ENCODE results near the gene OR51B5.
"Not testable (repeated sequence)": the region's sequence is repeated elsewhere in the genome, so short reads cannot be mapped to it uniquely, and the experiment has no call there.

The OR51B5 gene, protein sequence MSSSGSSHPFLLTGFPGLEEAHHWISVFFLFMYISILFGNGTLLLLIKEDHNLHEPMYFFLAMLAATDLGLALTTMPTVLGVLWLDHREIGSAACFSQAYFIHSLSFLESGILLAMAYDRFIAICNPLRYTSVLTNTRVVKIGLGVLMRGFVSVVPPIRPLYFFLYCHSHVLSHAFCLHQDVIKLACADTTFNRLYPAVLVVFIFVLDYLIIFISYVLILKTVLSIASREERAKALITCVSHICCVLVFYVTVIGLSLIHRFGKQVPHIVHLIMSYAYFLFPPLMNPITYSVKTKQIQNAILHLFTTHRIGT

DNA sequence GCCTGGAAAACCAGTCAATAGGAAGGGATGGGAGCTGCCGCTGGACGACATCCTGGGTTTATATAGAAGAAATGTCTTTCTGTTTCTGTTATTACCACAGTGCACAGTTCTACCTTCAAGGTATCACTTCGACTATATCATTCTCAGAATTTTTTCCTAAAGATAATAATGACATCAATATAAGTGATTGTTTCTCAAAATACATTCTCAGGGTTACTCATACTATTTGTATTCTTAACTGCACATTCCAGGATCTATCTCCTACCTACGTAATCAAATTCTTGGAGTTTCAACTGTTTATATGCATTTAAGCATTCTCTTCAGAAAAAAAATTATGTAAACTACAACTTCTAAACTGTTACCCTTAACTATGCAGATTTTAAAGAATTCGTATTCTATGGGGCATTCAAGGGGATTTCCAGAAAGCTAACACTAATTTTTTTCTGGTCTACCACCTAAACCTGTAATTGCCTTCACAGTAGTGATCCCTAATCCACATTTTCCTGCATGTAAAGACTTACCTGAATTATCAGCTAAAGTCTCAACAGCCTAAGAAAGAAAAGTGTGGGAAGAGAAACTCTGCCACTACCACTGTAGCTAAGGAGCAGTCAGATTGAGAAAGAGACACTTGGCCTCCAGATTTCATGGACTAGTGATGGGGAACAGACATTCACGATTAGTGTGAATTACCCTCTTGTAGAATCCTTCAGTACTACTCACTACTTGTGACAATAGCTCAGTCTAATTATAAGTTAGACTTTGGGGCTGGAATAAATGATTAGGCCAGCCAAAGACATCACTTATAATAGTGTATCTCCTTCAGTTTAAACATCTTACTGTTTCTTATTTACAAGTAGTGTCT lies at the start of gene OR51B5:
Gene OR51B5, minus strand, starts transcription at position 51 of the 862 bp plus-strand sequence. Its CDS starts 0 bp downstream, at position 51.
- no peak within 1 kb of the TSS for H3K4me3 ChIP-seq (ENCODE audit: low read length)
- H3K9me3 ChIP-seq (ENCODE audit: control insufficient read depth, low read length) = no peaks in the 10 kb centered on the region
- H3K4me1 ChIP-seq (ENCODE audit: control insufficient read depth, insufficient read depth, low read length) = no peaks in the 10 kb centered on the region
- H3K27me3 ChIP-seq (ENCODE audit: control insufficient read depth, insufficient read depth, low read length) = no peaks in the 10 kb centered on the region
- no peaks in the 10 kb centered on the region for H3K36me3 ChIP-seq (ENCODE audit: control insufficient read depth, insufficient read depth, low read length)
- H3K9ac ChIP-seq (ENCODE audit: low read length) = no peak within 1 kb of the TSS

DNA sequence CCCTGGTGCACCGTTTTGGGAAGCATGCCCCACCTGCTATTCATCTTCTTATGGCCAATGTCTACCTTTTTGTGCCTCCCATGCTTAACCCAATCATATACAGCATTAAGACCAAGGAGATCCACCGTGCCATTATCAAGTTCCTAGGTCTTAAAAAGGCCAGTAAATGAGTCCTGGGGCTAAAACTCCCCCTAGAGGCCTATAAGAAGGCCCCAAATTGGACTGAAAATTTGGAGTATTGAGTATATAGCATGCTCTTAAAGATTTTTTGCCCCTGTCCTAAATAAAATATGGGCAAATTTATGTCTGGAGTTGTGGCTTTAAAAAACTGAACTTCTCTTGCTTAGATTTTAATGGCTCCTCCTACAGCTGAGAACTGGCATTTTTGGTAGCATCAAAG lies 46.9 kb upstream of the OR51B5 start:
- H3K4me3 ChIP-seq (ENCODE audit: low read length) = no peak overlapping the region
- no peaks in the 10 kb centered on the region for H3K4me1 ChIP-seq (ENCODE audit: control insufficient read depth, insufficient read depth, low read length)
- H3K9ac ChIP-seq (ENCODE audit: low read length) = no peak overlapping the region
- no peaks in the 10 kb centered on the region for H3K9me3 ChIP-seq (ENCODE audit: control insufficient read depth, low read length)
- H3K27me3 ChIP-seq (ENCODE audit: control insufficient read depth, insufficient read depth, low read length) = no peaks in the 10 kb centered on the region
- no peaks in the 10 kb centered on the region for H3K36me3 ChIP-seq (ENCODE audit: control insufficient read depth, insufficient read depth, low read length)

DNA sequence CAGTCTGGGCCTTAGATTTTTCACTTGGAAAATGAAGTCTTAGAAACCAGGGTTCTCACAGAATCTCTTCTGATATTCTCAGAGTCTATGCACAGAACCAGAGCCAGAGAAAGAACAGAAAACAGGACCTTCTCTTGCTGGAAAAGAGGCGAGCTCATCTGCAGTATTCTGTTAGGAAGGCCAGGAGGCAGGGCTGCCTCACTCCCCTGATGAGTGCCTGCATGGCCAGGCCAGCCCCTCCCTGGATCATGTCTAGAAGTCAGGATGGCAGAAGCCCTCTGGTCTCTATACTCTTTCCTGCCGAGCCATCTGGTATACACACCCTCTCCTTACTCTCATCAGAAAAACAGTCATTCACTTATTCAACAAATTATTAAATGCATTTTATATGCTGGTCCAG lies 41.0 kb upstream of the OR51B5 start:
- Histone ChIP-seq H3K36me3 (ENCODE audit: control insufficient read depth, insufficient read depth, low read length) (no peaks in the 10 kb centered on the region), H3K27me3 (ENCODE audit: control insufficient read depth, insufficient read depth, low read length) (no peaks in the 10 kb centered on the region), H3K4me1 (ENCODE audit: control insufficient read depth, insufficient read depth, low read length) (no peaks in the 10 kb centered on the region), H3K9me3 (ENCODE audit: control insufficient read depth, low read length) (no peaks in the 10 kb centered on the region), H3K9ac (ENCODE audit: low read length) (no peak overlapping the region), H3K4me3 (ENCODE audit: low read length) (no peak overlapping the region)

DNA sequence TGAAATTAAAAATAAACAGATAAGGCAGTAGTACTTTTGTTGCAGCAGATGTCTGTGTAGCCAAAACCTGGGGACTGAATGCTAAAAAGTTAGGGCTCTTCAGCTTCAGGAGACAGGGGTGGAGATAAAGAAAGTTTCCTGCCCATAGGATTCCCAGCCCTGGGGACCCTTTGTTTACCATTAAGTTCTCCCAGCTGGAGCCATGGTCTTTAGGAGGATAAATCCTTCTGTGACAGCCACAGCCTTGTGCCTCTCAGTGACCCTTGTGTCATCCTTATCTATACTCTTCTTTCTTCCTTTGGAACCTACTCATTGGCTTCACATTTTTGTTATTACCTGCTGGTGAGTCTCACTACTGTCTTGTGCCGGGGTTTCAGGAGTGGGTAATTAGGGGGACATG lies 40.3 kb upstream of the OR51B5 start, which contains the start of gene OR51M1:
Gene OR51M1, plus strand, starts transcription at position 237 of the 400 bp plus-strand sequence. CDS start 5,587 bp downstream, outside the sequence.
- no peaks in the 10 kb centered on the region for H3K4me1 ChIP-seq (ENCODE audit: control insufficient read depth, insufficient read depth, low read length)
- no peaks in the 10 kb centered on the region for H3K27me3 ChIP-seq (ENCODE audit: control insufficient read depth, insufficient read depth, low read length)
- H3K9ac ChIP-seq (ENCODE audit: low read length) = no peak within 1 kb of the TSS
- H3K36me3 ChIP-seq (ENCODE audit: control insufficient read depth, insufficient read depth, low read length) = no peaks in the 10 kb centered on the region
- no peak within 1 kb of the TSS for H3K4me3 ChIP-seq (ENCODE audit: low read length)
- no peaks in the 10 kb centered on the region for H3K9me3 ChIP-seq (ENCODE audit: control insufficient read depth, low read length)

DNA sequence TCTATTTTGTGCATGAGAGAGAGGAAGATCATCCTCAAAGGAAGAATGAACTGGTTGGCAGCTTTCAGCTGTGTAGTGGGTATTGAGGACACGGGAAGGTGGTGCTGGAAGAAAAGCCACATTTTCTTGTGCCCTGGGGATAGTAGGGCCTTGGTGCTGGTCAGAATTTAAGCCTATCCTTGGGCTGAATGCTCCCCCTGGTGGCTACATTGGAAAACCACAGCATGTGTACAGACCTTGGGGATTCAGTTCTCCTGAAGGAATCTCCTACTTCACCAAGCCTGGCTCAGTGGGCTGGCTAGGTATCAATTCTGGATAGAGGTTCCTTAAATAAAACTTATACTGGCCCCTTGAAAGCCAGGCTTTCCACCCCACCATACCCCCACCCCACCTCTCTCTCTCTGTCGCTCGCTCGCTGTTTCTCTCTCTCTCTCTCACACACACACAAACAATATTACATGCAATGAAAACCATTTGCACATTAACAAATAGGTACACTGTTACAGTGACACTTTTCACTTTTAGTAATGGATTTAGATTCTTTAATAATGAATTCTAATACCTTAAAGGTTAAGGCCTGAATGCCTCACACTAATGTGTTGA lies 37.5 kb upstream of the OR51B5 start:
- Histone ChIP-seq H3K4me3 (ENCODE audit: low read length) (no peak overlapping the region), H3K9ac (ENCODE audit: low read length) (no peak overlapping the region), H3K4me1 (ENCODE audit: control insufficient read depth, insufficient read depth, low read length) (no peaks in the 10 kb centered on the region), H3K27me3 (ENCODE audit: control insufficient read depth, insufficient read depth, low read length) (no peaks in the 10 kb centered on the region), H3K9me3 (ENCODE audit: control insufficient read depth, low read length) (no peaks in the 10 kb centered on the region), H3K36me3 (ENCODE audit: control insufficient read depth, insufficient read depth, low read length) (no peaks in the 10 kb centered on the region)

DNA sequence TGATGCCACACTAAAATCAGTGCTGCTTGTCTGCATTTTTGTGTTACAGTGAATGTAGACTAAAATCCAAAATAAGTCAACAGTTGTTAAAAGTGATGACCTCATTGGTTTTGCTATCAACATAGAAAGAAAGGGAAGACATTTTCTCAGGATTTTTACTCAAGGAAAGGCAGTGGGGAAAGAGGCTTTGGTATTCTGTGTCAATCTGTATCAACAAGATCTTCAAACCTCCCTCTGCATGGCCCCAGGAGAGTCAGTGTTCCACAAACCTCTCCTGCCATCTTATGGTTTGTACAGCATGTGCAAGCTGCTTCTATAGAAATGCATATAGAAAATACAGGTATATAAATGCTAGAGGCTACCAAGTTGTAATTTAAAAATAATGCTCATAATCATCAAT lies 26.5 kb upstream of the OR51B5 start:
- no peak overlapping the region for H3K9ac ChIP-seq (ENCODE audit: low read length)
- no peaks in the 10 kb centered on the region for H3K4me1 ChIP-seq (ENCODE audit: control insufficient read depth, insufficient read depth, low read length)
- no peaks in the 10 kb centered on the region for H3K36me3 ChIP-seq (ENCODE audit: control insufficient read depth, insufficient read depth, low read length)
- no peaks in the 10 kb centered on the region for H3K9me3 ChIP-seq (ENCODE audit: control insufficient read depth, low read length)
- H3K27me3 ChIP-seq (ENCODE audit: control insufficient read depth, insufficient read depth, low read length) = no peaks in the 10 kb centered on the region
- no peak overlapping the region for H3K4me3 ChIP-seq (ENCODE audit: low read length)

DNA sequence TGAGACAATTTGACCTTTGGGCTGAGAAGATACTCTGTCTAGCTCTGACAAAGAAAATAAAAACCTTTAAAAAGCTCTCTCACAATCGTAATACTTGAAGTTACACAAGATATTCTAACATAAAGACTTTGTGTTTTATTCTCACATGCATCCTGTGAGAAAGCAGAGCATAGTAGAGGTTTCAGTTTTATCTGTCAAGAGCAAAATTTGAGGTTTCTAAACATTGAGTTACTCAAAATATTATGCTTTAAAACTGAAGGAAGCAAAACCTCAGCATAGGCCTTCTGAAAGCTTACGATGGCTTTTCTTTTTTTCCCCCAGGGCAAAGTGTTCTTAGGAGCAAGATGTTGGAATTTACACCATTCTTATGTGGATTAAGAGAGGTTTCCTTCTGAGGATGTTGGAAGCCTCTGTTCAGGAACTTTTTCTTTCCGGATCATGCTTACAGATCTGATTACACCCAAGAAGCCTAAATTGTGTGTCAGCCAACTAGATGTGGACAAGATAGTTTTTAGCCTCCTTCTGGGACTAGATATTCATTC lies 25.2 kb upstream of the OR51B5 start:
- Histone ChIP-seq H3K36me3 (ENCODE audit: control insufficient read depth, insufficient read depth, low read length) (no peaks in the 10 kb centered on the region), H3K9me3 (ENCODE audit: control insufficient read depth, low read length) (no peaks in the 10 kb centered on the region), H3K27me3 (ENCODE audit: control insufficient read depth, insufficient read depth, low read length) (no peaks in the 10 kb centered on the region), H3K4me1 (ENCODE audit: control insufficient read depth, insufficient read depth, low read length) (no peaks in the 10 kb centered on the region), H3K9ac (ENCODE audit: low read length) (no peak overlapping the region), H3K4me3 (ENCODE audit: low read length) (no peak overlapping the region)

DNA sequence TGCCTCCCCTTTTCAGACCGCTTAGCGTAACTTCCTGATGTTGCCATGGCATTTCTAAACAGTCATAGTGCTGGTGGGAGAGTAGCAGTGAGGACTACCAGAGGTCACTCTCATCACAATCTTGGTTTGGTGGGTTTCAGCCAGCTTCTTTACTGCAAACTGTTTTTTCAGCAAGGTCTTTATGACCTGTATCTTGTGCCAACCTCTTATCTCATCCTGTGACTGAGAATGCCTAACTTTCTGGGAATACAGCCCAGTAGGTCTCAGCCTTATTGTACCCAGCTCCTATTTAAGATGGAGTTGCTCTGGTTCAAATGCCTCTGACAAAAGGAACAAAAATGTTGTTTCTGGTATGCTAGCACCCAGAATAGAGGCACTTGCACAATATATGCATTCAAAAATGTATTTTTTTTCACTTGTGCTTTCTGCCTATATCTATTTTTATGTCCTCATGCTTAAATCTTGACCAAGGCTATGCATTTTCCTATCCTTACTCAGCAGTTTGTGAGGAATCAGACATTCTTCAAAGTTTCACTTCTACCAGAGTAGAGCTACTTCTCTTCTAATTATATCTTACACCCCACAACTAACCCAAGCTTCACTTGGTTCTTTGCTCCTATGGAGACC lies 24.2 kb upstream of the OR51B5 start:
- Histone ChIP-seq H3K4me1 (ENCODE audit: control insufficient read depth, insufficient read depth, low read length) (no peaks in the 10 kb centered on the region), H3K9ac (ENCODE audit: low read length) (no peak overlapping the region), H3K27me3 (ENCODE audit: control insufficient read depth, insufficient read depth, low read length) (no peaks in the 10 kb centered on the region), H3K36me3 (ENCODE audit: control insufficient read depth, insufficient read depth, low read length) (no peaks in the 10 kb centered on the region), H3K4me3 (ENCODE audit: low read length) (no peak overlapping the region), H3K9me3 (ENCODE audit: control insufficient read depth, low read length) (no peaks in the 10 kb centered on the region)

DNA sequence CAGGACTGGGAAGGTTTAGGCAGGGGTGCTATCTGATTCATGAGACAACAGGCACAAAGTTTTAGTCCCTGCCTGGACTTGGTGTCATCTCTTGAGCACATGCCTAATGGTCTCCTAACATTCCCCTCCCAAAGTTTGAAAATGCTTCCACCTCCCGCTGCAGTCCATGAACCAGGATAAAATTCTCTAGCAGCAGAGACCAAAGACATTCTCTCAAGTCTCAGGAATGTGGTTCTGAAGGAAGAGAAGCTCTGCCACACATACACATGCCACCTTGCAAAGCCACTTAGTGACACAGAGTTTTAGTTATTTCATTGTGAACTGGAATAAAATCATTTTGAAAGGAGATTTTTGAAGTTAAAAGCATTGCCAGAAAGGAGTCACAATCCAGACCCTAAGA lies 23.5 kb upstream of the OR51B5 start:
- H3K9me3 ChIP-seq (ENCODE audit: control insufficient read depth, low read length) = no peaks in the 10 kb centered on the region
- no peaks in the 10 kb centered on the region for H3K27me3 ChIP-seq (ENCODE audit: control insufficient read depth, insufficient read depth, low read length)
- no peaks in the 10 kb centered on the region for H3K4me1 ChIP-seq (ENCODE audit: control insufficient read depth, insufficient read depth, low read length)

DNA sequence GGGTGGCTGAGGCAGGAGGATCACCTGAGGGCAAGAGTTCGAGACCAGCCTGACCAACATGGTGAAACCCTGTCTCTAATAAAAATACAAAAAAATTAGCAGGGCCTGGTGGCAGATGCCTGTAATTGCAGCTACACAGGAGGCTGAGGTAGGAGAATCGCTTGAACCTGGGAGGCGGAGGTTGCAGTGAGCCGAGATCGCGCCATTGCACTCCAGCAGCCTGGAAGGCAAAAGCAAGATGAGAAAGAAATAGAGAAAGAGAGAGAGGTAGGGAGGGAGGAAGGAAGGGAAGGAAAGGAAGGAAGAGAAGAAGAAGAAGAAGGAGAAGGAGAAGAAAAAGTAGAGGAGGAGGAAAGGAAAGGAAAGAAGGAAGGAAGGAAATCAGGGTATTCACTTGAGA lies 23.0 kb upstream of the OR51B5 start:
- not testable (repeated sequence) for H3K4me3 ChIP-seq (ENCODE audit: low read length); H3K36me3 ChIP-seq (ENCODE audit: control insufficient read depth, insufficient read depth, low read length); H3K9me3 ChIP-seq (ENCODE audit: control insufficient read depth, low read length); H3K4me1 ChIP-seq (ENCODE audit: control insufficient read depth, insufficient read depth, low read length); H3K27me3 ChIP-seq (ENCODE audit: control insufficient read depth, insufficient read depth, low read length); H3K9ac ChIP-seq (ENCODE audit: low read length)

More for the DNA sequence above, 23.5 kb upstream of the OR51B5 start:
- Histone ChIP-seq H3K4me3 (ENCODE audit: low read length) (no peak overlapping the region), H3K9ac (ENCODE audit: low read length) (no peak overlapping the region), H3K36me3 (ENCODE audit: control insufficient read depth, insufficient read depth, low read length) (no peaks in the 10 kb centered on the region)

DNA sequence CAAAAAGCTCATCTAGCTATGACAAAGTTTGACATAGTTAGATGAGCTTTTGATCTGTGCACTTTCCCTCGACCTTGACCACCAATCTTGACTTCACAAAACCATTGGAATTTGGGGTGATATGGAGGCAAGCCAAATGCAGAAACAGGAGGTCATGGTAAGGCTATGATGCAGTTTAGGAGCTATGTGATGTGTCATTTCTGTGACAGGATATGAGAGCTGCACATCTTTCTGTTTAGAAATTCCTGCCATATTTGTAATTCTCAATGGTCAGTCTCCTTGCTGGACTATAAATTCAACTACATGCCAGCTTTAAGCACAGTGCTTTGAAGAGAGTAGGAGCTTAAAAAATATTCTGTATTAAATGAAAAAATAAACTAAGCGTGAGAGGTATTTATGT lies 20.9 kb upstream of the OR51B5 start:
- Histone ChIP-seq H3K36me3 (ENCODE audit: control insufficient read depth, insufficient read depth, low read length) (no peaks in the 10 kb centered on the region), H3K9me3 (ENCODE audit: control insufficient read depth, low read length) (no peaks in the 10 kb centered on the region), H3K4me1 (ENCODE audit: control insufficient read depth, insufficient read depth, low read length) (no peaks in the 10 kb centered on the region), H3K27me3 (ENCODE audit: control insufficient read depth, insufficient read depth, low read length) (no peaks in the 10 kb centered on the region), H3K9ac (ENCODE audit: low read length) (no peak overlapping the region), H3K4me3 (ENCODE audit: low read length) (no peak overlapping the region)

Data from mucosa of stomach (tissue), 1 donor.